GM23338 (cell line): ENCODE data around the gene RRAS2. TPM values are rescaled to one million over a fixed set of nuclear protein-coding genes. Genes with fewer than 3 reads are reported as not detected.
A peak's percentile ranks its signal among the peaks of the same experiment; 100 is the strongest.

Source experiments
- ATAC-seq: fragments of 200-7000 bp; cut with Tn5 transposase; 3 replicates; pipeline ENCODE4 v1.9.1; 2020
- DNase-seq: peaks from one replicate; pipeline ENCODE4 v3.0.0-alpha.2; 2015; ENCODE audit warnings: low spot score
- H2AFZ ChIP-seq: fragments of 200-600 bp; sonication (generic); 2 replicates; pipeline ENCODE4 v1.8.0; 2016; ENCODE audit warnings: antibody characterized with exemption, mild to moderate bottlenecking, moderate library complexity
- H3F3A ChIP-seq: fragments of 200-600 bp; sonication (generic); replicated peaks from 2 replicates; pipeline ENCODE4 v1.8.0; 2017; ENCODE audit warnings: antibody characterized with exemption, mixed run types, low read depth
- H3K27ac ChIP-seq: fragments of 200-600 bp; sonication (generic); 2 replicates; pipeline ENCODE4 v1.6.1; 2016; ENCODE audit warnings: low read depth
- H3K27me3 ChIP-seq: fragments of 200-600 bp; sonication (generic); 2 replicates; pipeline ENCODE4 v1.8.0; 2016; ENCODE audit warnings: mild to moderate bottlenecking, mixed run types, moderate library complexity; ENCODE audit not compliant: insufficient read depth
- H3K36me3 ChIP-seq: fragments of 200-600 bp; sonication (generic); 2 replicates; pipeline ENCODE4 v1.8.0; 2016; ENCODE audit warnings: mild to moderate bottlenecking; ENCODE audit not compliant: insufficient read depth
- H3K4me1 ChIP-seq: fragments of 200-600 bp; sonication (generic); 2 replicates; pipeline ENCODE4 v1.8.0; 2016; ENCODE audit warnings: mild to moderate bottlenecking, moderate library complexity; ENCODE audit not compliant: insufficient read depth
- H3K4me2 ChIP-seq: fragments of 200-600 bp; sonication (generic); 2 replicates; pipeline ENCODE4 v1.7.1; 2017; ENCODE audit warnings: mixed run types
- H3K4me3 ChIP-seq: fragments of 200-600 bp; sonication (generic); 2 replicates; pipeline ENCODE4 v1.6.1; 2016; ENCODE audit warnings: mixed run types
- H3K79me2 ChIP-seq: fragments of 200-600 bp; sonication (generic); replicated peaks from 2 replicates; pipeline ENCODE4 v1.8.0; 2017; ENCODE audit warnings: mild to moderate bottlenecking; ENCODE audit not compliant: insufficient read depth
- H3K9me2 ChIP-seq: fragments of 200-600 bp; sonication (generic); 2 replicates; pipeline ENCODE4 v1.8.0; 2017; ENCODE audit not compliant: insufficient read depth
- H4K20me1 ChIP-seq: fragments of 200-600 bp; sonication (generic); replicated peaks from 2 replicates; pipeline ENCODE4 v1.8.0; 2017; ENCODE audit warnings: mild to moderate bottlenecking; ENCODE audit not compliant: insufficient read depth
- H3K27ac Mint-ChIP-seq: 2 replicates; pipeline ENCODE4 v1.8.0; 2020; ENCODE audit warnings: inconsistent platforms, mild to moderate bottlenecking, moderate library complexity, mixed read lengths
- H3K27me3 Mint-ChIP-seq: 3 replicates; pipeline ENCODE4 v1.8.0; 2022; ENCODE audit warnings: low read depth, mild to moderate bottlenecking, moderate library complexity, mixed read lengths, inconsistent platforms; ENCODE audit not compliant: insufficient read depth, poor library complexity
- H3K36me3 Mint-ChIP-seq: 3 replicates; pipeline ENCODE4 v1.8.0; 2021; ENCODE audit warnings: low read depth, mild to moderate bottlenecking, inconsistent platforms, moderate library complexity, mixed read lengths
- H3K4me1 Mint-ChIP-seq: 3 replicates; pipeline ENCODE4 v1.8.0; 2020; ENCODE audit warnings: mild to moderate bottlenecking, inconsistent platforms, mixed read lengths
- H3K4me3 Mint-ChIP-seq: 3 replicates; pipeline ENCODE4 v1.8.0; 2021; ENCODE audit warnings: moderate library complexity, mild to moderate bottlenecking, inconsistent platforms, mixed read lengths
- H3K9me3 Mint-ChIP-seq: 3 replicates; pipeline ENCODE4 v1.8.0; 2020; ENCODE audit warnings: moderate library complexity, mild to moderate bottlenecking, inconsistent platforms, mixed read lengths
- CREB1 ChIP-seq: fragments of 250-450 bp; sonication (Bioruptor Pico); IDR thresholded peaks from 2 replicates; pipeline ENCODE4 v1.5.0; 2020; ENCODE audit warnings: low read depth, mild to moderate bottlenecking, moderate library complexity
- CTCF ChIP-seq, 2 experiments: fragments of 200-600 bp in 1 of 2; sonication (generic) in 1 of 2; conservative IDR thresholded peaks; 2 replicates each; pipeline versions ENCODE4 v1.5.1 to v1.6.1; 2016 to 2017; ENCODE audit warnings: antibody characterized with exemption in 2 of 2, low read depth in 2 of 2, mild to moderate bottlenecking in 2 of 2, moderate library complexity in 1 of 2
- NANOG ChIP-seq: IDR thresholded peaks from 2 replicates; pipeline ENCODE4 v1.6.1; 2016; ENCODE audit warnings: antibody characterized with exemption, borderline replicate concordance
- ZNF114 ChIP-seq: fragments of 250-450 bp; sonication (Bioruptor Pico); IDR thresholded peaks from 2 replicates; pipeline ENCODE4 v1.5.0; 2020; ENCODE audit warnings: mild to moderate bottlenecking, moderate library complexity
- ZNF331 ChIP-seq: fragments of 250-450 bp; sonication (Bioruptor Pico); IDR thresholded peaks from 2 replicates; pipeline ENCODE4 v1.5.0; 2020; ENCODE audit warnings: low read depth, mild to moderate bottlenecking, moderate library complexity
- polyA plus RNA-seq: library from polyadenylated mRNA; unstranded; fragments of >200 nt; fragmentation: Nextera tagmentation; extraction: Ambion mirVana; gene quantifications from 2 replicates; pipeline ENCODE4 v1.2.1, GENCODE V29; 2016
- total RNA-seq: library from RNA; depleted of rRNA; stranded (reverse); fragments of >200 nt; shearing (Covaris generic); gene quantifications from 2 replicates; pipeline ENCODE4 v1.2.3, GENCODE V29; 2014
- TF ChIP-seq, protein P1 (sequence below): IDR thresholded peaks from one replicate; pipeline ENCODE4 v1.6.1; 2018; ENCODE audit warnings: antibody characterized with exemption; ENCODE audit not compliant: unreplicated experiment
- TF ChIP-seq, protein P2 (sequence below): IDR thresholded peaks from 2 replicates; pipeline ENCODE4 v1.6.1; 2016; ENCODE audit warnings: antibody characterized with exemption

The RRAS2 gene
- total and polyA plus RNA-seq, 2 experiments from 2014 or later, result 196 to 293 TPM

DNA sequence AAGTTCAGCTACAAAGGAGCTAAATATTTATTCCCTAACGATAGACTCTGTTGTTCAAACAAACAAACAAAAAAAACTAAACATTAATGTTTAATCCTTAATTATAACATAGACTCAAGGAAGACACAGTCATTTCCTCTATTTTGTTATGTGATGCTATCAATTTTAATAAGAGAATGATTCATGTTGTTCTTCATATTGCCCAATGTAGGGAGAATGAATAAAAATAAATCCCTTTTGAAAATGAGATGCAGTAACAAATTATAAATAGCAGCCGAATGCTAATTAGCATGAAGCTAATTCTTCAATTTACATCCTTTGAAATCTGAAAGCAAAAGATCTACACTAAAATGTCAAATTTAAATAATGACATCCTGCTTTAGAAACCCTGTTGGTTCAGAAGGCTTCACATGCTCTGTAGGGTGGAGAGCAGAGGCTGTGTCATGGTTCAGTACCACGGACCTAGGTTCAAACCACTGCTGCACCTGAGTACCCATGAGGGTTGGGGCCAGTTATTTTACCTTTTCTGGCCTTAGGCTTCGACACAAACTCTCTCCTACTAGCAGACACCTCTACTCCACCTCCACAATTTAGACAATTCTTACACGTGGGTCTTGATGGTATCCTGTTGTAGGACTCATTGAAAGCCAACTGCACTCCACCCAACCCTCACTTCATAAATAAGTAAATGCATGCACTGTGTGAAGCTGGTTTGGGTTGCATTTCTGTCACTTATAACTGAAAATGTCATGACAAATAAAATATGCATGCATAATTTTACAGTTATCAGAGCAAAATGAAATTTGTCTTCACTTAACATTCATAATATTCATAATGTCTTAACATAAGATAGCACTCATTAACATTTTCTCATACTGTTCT, 89.0 kb downstream of the RRAS2 start:
- Mint-ChIP-seq H3K4me1 (peaks cover 11% of the 10 kb centered on the region), H3K4me3 (no peak overlapping the region)

More for the DNA sequence above, 89.0 kb downstream of the RRAS2 start:
- Histone ChIP-seq H3K36me3 (peaks cover 12% of the 10 kb centered on the region), H3K9me2 (no peaks in the 10 kb centered on the region), H4K20me1 (peaks cover 10% of the 10 kb centered on the region), H3K4me3 (no peak overlapping the region), H3K27me3 (no peaks in the 10 kb centered on the region), H2AFZ (no peak overlapping the region), H3K79me2 (no peaks in the 10 kb centered on the region), H3K4me2 (no peak overlapping the region), H3K4me1 (no peaks in the 10 kb centered on the region), H3K27ac (no peak overlapping the region), H3F3A (peaks cover 6% of the 10 kb centered on the region)
- no peak for DNase-seq
- peaks cover 81% of the 10 kb centered on the region for H3K36me3 Mint-ChIP-seq
- peaks cover 22% of the 10 kb centered on the region for H3K9me3 Mint-ChIP-seq
- H3K27me3 Mint-ChIP-seq, result peaks cover 20% of the 10 kb centered on the region
- peak; percentile 30 for ATAC-seq
- no peak overlapping the region for H3K27ac Mint-ChIP-seq
- no peak for TF ChIP-seq CTCF (conservative IDR thresholded peaks at IDR 0.05; ENCODE audit: low read depth in 2 of 2)
- no peak for TF ChIP-seq CREB1 (CRISPR knock-in tag)
- TF ChIP-seq, protein P1, sequence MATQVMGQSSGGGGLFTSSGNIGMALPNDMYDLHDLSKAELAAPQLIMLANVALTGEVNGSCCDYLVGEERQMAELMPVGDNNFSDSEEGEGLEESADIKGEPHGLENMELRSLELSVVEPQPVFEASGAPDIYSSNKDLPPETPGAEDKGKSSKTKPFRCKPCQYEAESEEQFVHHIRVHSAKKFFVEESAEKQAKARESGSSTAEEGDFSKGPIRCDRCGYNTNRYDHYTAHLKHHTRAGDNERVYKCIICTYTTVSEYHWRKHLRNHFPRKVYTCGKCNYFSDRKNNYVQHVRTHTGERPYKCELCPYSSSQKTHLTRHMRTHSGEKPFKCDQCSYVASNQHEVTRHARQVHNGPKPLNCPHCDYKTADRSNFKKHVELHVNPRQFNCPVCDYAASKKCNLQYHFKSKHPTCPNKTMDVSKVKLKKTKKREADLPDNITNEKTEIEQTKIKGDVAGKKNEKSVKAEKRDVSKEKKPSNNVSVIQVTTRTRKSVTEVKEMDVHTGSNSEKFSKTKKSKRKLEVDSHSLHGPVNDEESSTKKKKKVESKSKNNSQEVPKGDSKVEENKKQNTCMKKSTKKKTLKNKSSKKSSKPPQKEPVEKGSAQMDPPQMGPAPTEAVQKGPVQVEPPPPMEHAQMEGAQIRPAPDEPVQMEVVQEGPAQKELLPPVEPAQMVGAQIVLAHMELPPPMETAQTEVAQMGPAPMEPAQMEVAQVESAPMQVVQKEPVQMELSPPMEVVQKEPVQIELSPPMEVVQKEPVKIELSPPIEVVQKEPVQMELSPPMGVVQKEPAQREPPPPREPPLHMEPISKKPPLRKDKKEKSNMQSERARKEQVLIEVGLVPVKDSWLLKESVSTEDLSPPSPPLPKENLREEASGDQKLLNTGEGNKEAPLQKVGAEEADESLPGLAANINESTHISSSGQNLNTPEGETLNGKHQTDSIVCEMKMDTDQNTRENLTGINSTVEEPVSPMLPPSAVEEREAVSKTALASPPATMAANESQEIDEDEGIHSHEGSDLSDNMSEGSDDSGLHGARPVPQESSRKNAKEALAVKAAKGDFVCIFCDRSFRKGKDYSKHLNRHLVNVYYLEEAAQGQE, result peak; percentile 22
- TF ChIP-seq, protein P2, sequence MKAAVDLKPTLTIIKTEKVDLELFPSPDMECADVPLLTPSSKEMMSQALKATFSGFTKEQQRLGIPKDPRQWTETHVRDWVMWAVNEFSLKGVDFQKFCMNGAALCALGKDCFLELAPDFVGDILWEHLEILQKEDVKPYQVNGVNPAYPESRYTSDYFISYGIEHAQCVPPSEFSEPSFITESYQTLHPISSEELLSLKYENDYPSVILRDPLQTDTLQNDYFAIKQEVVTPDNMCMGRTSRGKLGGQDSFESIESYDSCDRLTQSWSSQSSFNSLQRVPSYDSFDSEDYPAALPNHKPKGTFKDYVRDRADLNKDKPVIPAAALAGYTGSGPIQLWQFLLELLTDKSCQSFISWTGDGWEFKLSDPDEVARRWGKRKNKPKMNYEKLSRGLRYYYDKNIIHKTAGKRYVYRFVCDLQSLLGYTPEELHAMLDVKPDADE, result no peak
- TF ChIP-seq ZNF114 (CRISPR knock-in tag), result no peak
- TF ChIP-seq NANOG, result no peak
- no peak for TF ChIP-seq ZNF331 (CRISPR knock-in tag)
